Liver (tissue), 9 donors: Measurements from ENCODE around the gene KIF26B. TPM values are rescaled to one million over a fixed set of nuclear protein-coding genes. Genes with fewer than 3 reads are reported as not detected.

ENCODE experiments used
- DNase-seq: peaks from one replicate; pipeline ENCODE4 v3.0.0-alpha.2; 2017; ENCODE audit warnings: low spot score
- H3K27ac ChIP-seq, 2 donors: one replicate each; pipeline ENCODE4 v1.7.0; 2013; ENCODE audit warnings: inconsistent platforms in 2 of 2, low read length in 2 of 2, control low read depth in 1 of 2, low read depth in 1 of 2, mild to moderate bottlenecking in 1 of 2
- H3K27me3 ChIP-seq, 4 donors: one replicate each; pipeline versions ENCODE4 v1.6.1 to v1.7.0; 2013; ENCODE audit warnings: low read length in 3 of 4, inconsistent platforms in 1 of 4, mild to moderate bottlenecking in 1 of 4, moderate library complexity in 1 of 4; ENCODE audit not compliant: control insufficient read depth in 4 of 4, insufficient read depth in 4 of 4
- H3K36me3 ChIP-seq, 4 donors: one replicate each; pipeline versions ENCODE4 v1.6.1 to v1.7.0; 2013; ENCODE audit warnings: low read length in 3 of 4, mild to moderate bottlenecking in 3 of 4, low read depth in 1 of 4, moderate library complexity in 1 of 4; ENCODE audit not compliant: control insufficient read depth in 4 of 4, insufficient read depth in 3 of 4
- H3K4me1 ChIP-seq, 4 donors: one replicate each; pipeline versions ENCODE4 v1.6.1 to v1.7.0; 2013; ENCODE audit warnings: low read length in 3 of 4, mild to moderate bottlenecking in 3 of 4, moderate library complexity in 1 of 4; ENCODE audit not compliant: control insufficient read depth in 4 of 4, insufficient read depth in 4 of 4
- H3K4me3 ChIP-seq, 3 donors: one replicate each; pipeline versions ENCODE4 v1.6.1 to v1.7.0; 2013; ENCODE audit warnings: low read length in 3 of 3, control low read depth in 1 of 3, low read depth in 1 of 3, mild to moderate bottlenecking in 1 of 3
- H3K9ac ChIP-seq, 2 donors: one replicate each; pipeline ENCODE4 v1.7.0; 2013; ENCODE audit warnings: low read length in 2 of 2, mild to moderate bottlenecking in 2 of 2, moderate library complexity in 2 of 2, control low read depth in 1 of 2, low read depth in 1 of 2
- H3K9me3 ChIP-seq, 4 donors: one replicate each; pipeline versions ENCODE4 v1.6.1 to v1.7.0; 2013; ENCODE audit warnings: low read length in 3 of 4; ENCODE audit not compliant: control insufficient read depth in 4 of 4
- ATF3 ChIP-seq: IDR thresholded peaks from 2 replicates; pipeline ENCODE4 v1.6.1; 2016; ENCODE audit warnings: antibody characterized with exemption
- FOXA1 ChIP-seq: IDR thresholded peaks from 2 replicates; pipeline ENCODE4 v1.6.1; 2016; ENCODE audit warnings: antibody characterized with exemption
- FOXA2 ChIP-seq: IDR thresholded peaks from 2 replicates; pipeline ENCODE4 v1.6.1; 2016; ENCODE audit warnings: antibody characterized with exemption
- GABPA ChIP-seq, 2 donors: IDR thresholded peaks in 1 of 2; conservative IDR thresholded peaks in 1 of 2; 2 replicates each; pipeline ENCODE4 v1.6.1; 2016; ENCODE audit warnings: antibody characterized with exemption in 2 of 2, mild to moderate bottlenecking in 1 of 2, moderate library complexity in 1 of 2
- HNF4G ChIP-seq: IDR thresholded peaks from 2 replicates; pipeline ENCODE4 v1.6.1; 2016; ENCODE audit warnings: antibody characterized with exemption
- JUND ChIP-seq, 2 donors: IDR thresholded peaks; 2 replicates each; pipeline ENCODE4 v1.6.1; 2016; ENCODE audit warnings: antibody characterized with exemption in 2 of 2
- TAF1 ChIP-seq: conservative IDR thresholded peaks from 2 replicates; pipeline ENCODE4 v1.6.1; 2016; ENCODE audit warnings: antibody characterized with exemption, mild to moderate bottlenecking
- YY1 ChIP-seq: IDR thresholded peaks from 2 replicates; pipeline ENCODE4 v1.6.1; 2016; ENCODE audit warnings: antibody characterized with exemption, mild to moderate bottlenecking
- ZBTB33 ChIP-seq: IDR thresholded peaks from 2 replicates; pipeline ENCODE4 v1.6.1; 2016; ENCODE audit warnings: antibody characterized with exemption
- WGBS: extraction: QIAGEN DNeasy Blood & Tissue Kit; methylation state at CpG from one replicate; pipeline ENCODE4 v1.1.7; 2013; 5-methylcytosine and 5-hydroxymethylcytosine counted together
- polyA plus RNA-seq, 2 donors: library from polyadenylated mRNA; stranded (reverse) in 1 of 2; unstranded in 1 of 2; fragments of 200-250 nt in 1 of 2; fragments of >200 nt in 1 of 2; fragmentation: Nextera tagmentation in 1 of 2; extraction: Ambion mirVana in 1 of 2; gene quantifications; one replicate each; pipeline versions ENCODE4 v1.2.1 to v1.2.3, GENCODE V29; 2013 to 2015
- total RNA-seq, 2 donors: library from RNA; depleted of rRNA; stranded (reverse); fragments of >200 nt; gene quantifications; one replicate each; pipeline ENCODE4 v1.2.3, GENCODE V29; 2014
- TF ChIP-seq, protein P1 (sequence below): fragments of 150-350 bp; IDR thresholded peaks from 2 replicates; pipeline ENCODE4 v1.5.1; 2017; ENCODE audit warnings: improper control_type of control experiment, low read depth, low read length; ENCODE audit not compliant: missing input control
- TF ChIP-seq, protein P2 (sequence below): IDR thresholded peaks from 2 replicates; pipeline ENCODE4 v1.6.1; 2016; ENCODE audit warnings: antibody characterized with exemption, mild to moderate bottlenecking
- donor health status: healthy.
- donor health status: healthy.
- donor health status: healthy.
- donor health status: healthy.
- donor health status: healthy.

The KIF26B gene
- total and polyA plus RNA-seq, 4 donors, result 0.10 to 1.7 (median 0.34) TPM

DNA sequence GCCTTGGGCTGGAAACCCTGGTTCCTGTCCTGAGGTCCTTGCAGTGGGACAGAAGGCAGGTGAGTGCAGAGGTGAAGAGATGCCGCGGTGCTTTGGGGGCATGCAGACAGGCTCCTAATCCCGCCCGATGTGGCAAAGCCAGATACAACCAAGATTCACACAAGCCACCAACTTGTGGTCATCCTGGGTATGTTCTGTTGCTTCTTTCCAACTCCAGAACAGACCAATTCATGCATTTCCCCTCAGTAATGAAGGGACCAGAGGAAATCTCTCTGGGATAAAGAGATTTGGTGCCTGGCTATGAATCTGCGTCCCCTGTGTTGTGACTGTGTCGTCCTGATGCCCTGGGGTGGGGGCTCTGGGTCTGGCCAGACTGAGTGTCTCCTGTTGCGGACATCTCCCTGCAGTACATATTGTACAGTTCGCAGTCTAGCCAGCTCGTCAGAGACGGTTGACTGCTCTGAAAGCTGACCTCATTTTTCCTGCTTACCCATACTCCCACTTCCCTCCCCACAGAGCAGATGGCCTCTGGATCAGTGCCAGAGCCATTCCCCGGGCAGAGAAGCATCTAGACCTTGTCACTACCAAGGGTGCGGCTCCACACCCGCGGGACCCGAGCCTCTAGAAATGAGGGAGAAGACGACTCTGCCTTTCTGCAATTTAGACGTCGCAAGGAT is 216.3 kb downstream of the KIF26B start:
- Histone ChIP-seq H3K27me3 (no peaks in the 10 kb centered on the region), H3K9ac (no peak overlapping the region), H3K9me3 (no peaks in the 10 kb centered on the region), H3K4me1 (no peaks in the 10 kb centered on the region), H3K4me3 (no peak overlapping the region), H3K27ac (no peak overlapping the region), H3K36me3 (no peaks in the 10 kb centered on the region)
- no peak for DNase-seq
- TF ChIP-seq, protein P1, sequence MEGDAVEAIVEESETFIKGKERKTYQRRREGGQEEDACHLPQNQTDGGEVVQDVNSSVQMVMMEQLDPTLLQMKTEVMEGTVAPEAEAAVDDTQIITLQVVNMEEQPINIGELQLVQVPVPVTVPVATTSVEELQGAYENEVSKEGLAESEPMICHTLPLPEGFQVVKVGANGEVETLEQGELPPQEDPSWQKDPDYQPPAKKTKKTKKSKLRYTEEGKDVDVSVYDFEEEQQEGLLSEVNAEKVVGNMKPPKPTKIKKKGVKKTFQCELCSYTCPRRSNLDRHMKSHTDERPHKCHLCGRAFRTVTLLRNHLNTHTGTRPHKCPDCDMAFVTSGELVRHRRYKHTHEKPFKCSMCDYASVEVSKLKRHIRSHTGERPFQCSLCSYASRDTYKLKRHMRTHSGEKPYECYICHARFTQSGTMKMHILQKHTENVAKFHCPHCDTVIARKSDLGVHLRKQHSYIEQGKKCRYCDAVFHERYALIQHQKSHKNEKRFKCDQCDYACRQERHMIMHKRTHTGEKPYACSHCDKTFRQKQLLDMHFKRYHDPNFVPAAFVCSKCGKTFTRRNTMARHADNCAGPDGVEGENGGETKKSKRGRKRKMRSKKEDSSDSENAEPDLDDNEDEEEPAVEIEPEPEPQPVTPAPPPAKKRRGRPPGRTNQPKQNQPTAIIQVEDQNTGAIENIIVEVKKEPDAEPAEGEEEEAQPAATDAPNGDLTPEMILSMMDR, result no peak
- TF ChIP-seq, protein P2, sequence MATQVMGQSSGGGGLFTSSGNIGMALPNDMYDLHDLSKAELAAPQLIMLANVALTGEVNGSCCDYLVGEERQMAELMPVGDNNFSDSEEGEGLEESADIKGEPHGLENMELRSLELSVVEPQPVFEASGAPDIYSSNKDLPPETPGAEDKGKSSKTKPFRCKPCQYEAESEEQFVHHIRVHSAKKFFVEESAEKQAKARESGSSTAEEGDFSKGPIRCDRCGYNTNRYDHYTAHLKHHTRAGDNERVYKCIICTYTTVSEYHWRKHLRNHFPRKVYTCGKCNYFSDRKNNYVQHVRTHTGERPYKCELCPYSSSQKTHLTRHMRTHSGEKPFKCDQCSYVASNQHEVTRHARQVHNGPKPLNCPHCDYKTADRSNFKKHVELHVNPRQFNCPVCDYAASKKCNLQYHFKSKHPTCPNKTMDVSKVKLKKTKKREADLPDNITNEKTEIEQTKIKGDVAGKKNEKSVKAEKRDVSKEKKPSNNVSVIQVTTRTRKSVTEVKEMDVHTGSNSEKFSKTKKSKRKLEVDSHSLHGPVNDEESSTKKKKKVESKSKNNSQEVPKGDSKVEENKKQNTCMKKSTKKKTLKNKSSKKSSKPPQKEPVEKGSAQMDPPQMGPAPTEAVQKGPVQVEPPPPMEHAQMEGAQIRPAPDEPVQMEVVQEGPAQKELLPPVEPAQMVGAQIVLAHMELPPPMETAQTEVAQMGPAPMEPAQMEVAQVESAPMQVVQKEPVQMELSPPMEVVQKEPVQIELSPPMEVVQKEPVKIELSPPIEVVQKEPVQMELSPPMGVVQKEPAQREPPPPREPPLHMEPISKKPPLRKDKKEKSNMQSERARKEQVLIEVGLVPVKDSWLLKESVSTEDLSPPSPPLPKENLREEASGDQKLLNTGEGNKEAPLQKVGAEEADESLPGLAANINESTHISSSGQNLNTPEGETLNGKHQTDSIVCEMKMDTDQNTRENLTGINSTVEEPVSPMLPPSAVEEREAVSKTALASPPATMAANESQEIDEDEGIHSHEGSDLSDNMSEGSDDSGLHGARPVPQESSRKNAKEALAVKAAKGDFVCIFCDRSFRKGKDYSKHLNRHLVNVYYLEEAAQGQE, result no peak
- WGBS, result 76% methylated on average over 18 of the region's 18 CpGs

- DNase-seq, result no peak
- H3K4me1 ChIP-seq, result no peaks in the 10 kb centered on the region
- no peaks in the 10 kb centered on the region for H3K27me3 ChIP-seq
- no peak overlapping the region for H3K4me3 ChIP-seq
- H3K9me3 ChIP-seq, result no peaks in the 10 kb centered on the region
- H3K9ac ChIP-seq, result no peak overlapping the region
- TF ChIP-seq, protein P2, result no peak
- no peak for TF ChIP-seq GABPA (IDR thresholded peaks at IDR 0.05 in 1 of 2, conservative IDR thresholded peaks at IDR 0.05 in 1 of 2)
- TF ChIP-seq JUND (IDR thresholded peaks at IDR 0.05), result no peak
- TF ChIP-seq YY1, result no peak
- TF ChIP-seq ATF3, result no peak
- no peak for TF ChIP-seq FOXA2
- no peak for TF ChIP-seq TAF1
- no peak for TF ChIP-seq FOXA1
- TF ChIP-seq HNF4G, result no peak
- no peak for TF ChIP-seq ZBTB33
- H3K36me3 ChIP-seq, result no peaks in the 10 kb centered on the region
- no peak overlapping the region for H3K27ac ChIP-seq
- WGBS, result 90% methylated on average over 4 of the region's 4 CpGs
These were observed 218.3 kb downstream of the KIF26B start for GRCh38 chr1:245373131-245373530.
